ENCODE measurements around the gene OR8D1.

DNA sequence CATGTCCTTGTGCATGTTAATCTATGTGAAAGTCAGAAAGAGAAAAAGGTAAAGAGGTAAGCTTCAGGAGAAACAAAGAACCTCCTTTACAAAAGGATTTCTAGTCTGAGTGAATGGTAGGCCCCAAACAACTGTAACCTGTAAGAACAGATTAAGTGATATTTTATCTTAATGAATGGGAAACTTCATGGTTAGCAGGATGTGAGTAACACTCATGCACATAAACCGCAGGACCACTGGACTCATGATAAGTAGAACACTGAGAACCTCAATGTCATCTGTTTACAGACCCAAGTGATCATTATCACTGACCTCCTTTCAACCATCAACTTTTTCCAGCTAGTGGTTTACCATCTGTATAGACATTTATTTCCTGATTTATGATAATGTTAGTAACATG, 37.7 kb downstream of the OR8D1 start:
- TF ChIP-seq, protein P1, sequence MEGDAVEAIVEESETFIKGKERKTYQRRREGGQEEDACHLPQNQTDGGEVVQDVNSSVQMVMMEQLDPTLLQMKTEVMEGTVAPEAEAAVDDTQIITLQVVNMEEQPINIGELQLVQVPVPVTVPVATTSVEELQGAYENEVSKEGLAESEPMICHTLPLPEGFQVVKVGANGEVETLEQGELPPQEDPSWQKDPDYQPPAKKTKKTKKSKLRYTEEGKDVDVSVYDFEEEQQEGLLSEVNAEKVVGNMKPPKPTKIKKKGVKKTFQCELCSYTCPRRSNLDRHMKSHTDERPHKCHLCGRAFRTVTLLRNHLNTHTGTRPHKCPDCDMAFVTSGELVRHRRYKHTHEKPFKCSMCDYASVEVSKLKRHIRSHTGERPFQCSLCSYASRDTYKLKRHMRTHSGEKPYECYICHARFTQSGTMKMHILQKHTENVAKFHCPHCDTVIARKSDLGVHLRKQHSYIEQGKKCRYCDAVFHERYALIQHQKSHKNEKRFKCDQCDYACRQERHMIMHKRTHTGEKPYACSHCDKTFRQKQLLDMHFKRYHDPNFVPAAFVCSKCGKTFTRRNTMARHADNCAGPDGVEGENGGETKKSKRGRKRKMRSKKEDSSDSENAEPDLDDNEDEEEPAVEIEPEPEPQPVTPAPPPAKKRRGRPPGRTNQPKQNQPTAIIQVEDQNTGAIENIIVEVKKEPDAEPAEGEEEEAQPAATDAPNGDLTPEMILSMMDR (IDR thresholded peaks at IDR 0.05): no peak
- no peak for TF ChIP-seq POLR2A (IDR thresholded peaks at IDR 0.05)
